SK-N-SH (cell line): Measurements from ENCODE around the gene CTNNA3. TPM values are rescaled to one million over a fixed set of nuclear protein-coding genes. Genes with fewer than 3 reads are reported as not detected.

ENCODE experiments used
- CTCF ChIA-PET: fragments of 300-600, 350-600 bp; formaldehyde crosslinking; extraction: SDS; loops from one replicate; lab custom pipeline; 2021; lab: Yijun Ruan, JAX
- POLR2A ChIA-PET: fragments of 350-600 bp; sonication (Branson Sonifier 250); formaldehyde crosslinking; extraction: SDS; loops from one replicate; lab custom pipeline; 2020; ENCODE audit warnings: antibody characterized with exemption, inconsistent platforms; lab: Yijun Ruan, JAX
- DNase-seq: peaks from one replicate; pipeline ENCODE4 v3.0.0; 2012
- H2AFZ ChIP-seq: fragments of 200-600 bp; sonication (generic); 2 replicates; pipeline ENCODE4 v1.8.1; 2016; ENCODE audit warnings: antibody characterized with exemption, mild to moderate bottlenecking, low read depth
- H3F3A ChIP-seq: fragments of 200-600 bp; sonication (generic); replicated peaks from 2 replicates; pipeline ENCODE3; 2016; ENCODE audit warnings: antibody characterized with exemption, mild to moderate bottlenecking; ENCODE audit not compliant: insufficient read depth
- H3K27ac ChIP-seq, 2 experiments: fragments of 200-500 bp in 1 of 2; fragments of 200-600 bp in 1 of 2; sonication (Bioruptor generic) in 1 of 2; sonication (generic), shearing (Covaris generic) in 1 of 2; 2 replicates each; pipeline versions ENCODE4 v1.5.1 to v1.6.1; 2014 to 2016; ENCODE audit warnings: low read depth in 2 of 2, inconsistent platforms in 1 of 2, low read length in 1 of 2, mild to moderate bottlenecking in 1 of 2, mixed read lengths in 1 of 2
- H3K27me3 ChIP-seq: fragments of 200-600 bp; sonication (generic), shearing (Covaris generic); 2 replicates; pipeline ENCODE4 v1.6.1; 2016; ENCODE audit warnings: mixed run types; ENCODE audit not compliant: insufficient read depth
- H3K36me3 ChIP-seq, 2 experiments: fragments of 200-500 bp in 1 of 2; fragments of 200-600 bp in 1 of 2; sonication (Bioruptor generic) in 1 of 2; sonication (generic) in 1 of 2; replicated peaks in 1 of 2; 2 replicates each; pipeline versions ENCODE3 to v1.5.1; 2014 to 2016; ENCODE audit warnings: low read length in 1 of 2, mild to moderate bottlenecking in 1 of 2; ENCODE audit not compliant: insufficient read depth in 2 of 2, control insufficient read depth in 1 of 2
- H3K4me1 ChIP-seq, 2 experiments: fragments of 200-500 bp in 1 of 2; fragments of 200-600 bp in 1 of 2; sonication (Bioruptor generic) in 1 of 2; sonication (generic), shearing (Covaris generic) in 1 of 2; 2 replicates each; pipeline versions ENCODE4 v1.5.1 to v1.6.1; 2014 to 2016; ENCODE audit warnings: low read depth in 1 of 2, low read length in 1 of 2, mixed run types in 1 of 2; ENCODE audit not compliant: insufficient read depth in 2 of 2, control insufficient read depth in 1 of 2
- H3K4me2 ChIP-seq: fragments of 200-600 bp; sonication (generic), shearing (Covaris generic); 2 replicates; pipeline ENCODE4 v1.6.1; 2017; ENCODE audit warnings: mixed run types
- H3K4me3 ChIP-seq, 2 experiments: fragments of 200-500 bp in 1 of 2; fragments of 200-600 bp in 1 of 2; sonication (Bioruptor generic) in 1 of 2; sonication (generic), shearing (Covaris generic) in 1 of 2; 2 replicates each; pipeline versions ENCODE4 v1.5.1 to v1.8.1; 2014 to 2016; ENCODE audit warnings: low read depth in 2 of 2, inconsistent platforms in 1 of 2, low read length in 1 of 2, mild to moderate bottlenecking in 1 of 2, mixed read lengths in 1 of 2, moderate library complexity in 1 of 2
- H3K79me2 ChIP-seq: fragments of 200-600 bp; sonication (generic); 2 replicates; pipeline ENCODE4 v1.8.1; 2017; ENCODE audit warnings: mild to moderate bottlenecking; ENCODE audit not compliant: insufficient read depth
- H3K9ac ChIP-seq: fragments of 200-600 bp; sonication (generic); 2 replicates; pipeline ENCODE4 v1.6.1; 2017; ENCODE audit warnings: mixed run types
- H3K9me2 ChIP-seq: fragments of 200-600 bp; sonication (generic); 2 replicates; pipeline ENCODE4 v1.6.1; 2017; ENCODE audit warnings: mixed run types
- H3K9me3 ChIP-seq: fragments of 200-600 bp; sonication (generic); 2 replicates; pipeline ENCODE4 v1.6.1; 2017; ENCODE audit warnings: mixed run types, mild to moderate bottlenecking, moderate library complexity
- H4K20me1 ChIP-seq: fragments of 200-600 bp; sonication (generic); 2 replicates; pipeline ENCODE4 v1.6.1; 2017; ENCODE audit warnings: mild to moderate bottlenecking, mixed run types; ENCODE audit not compliant: insufficient read depth
- CHD2 ChIP-seq: fragments of 150-350 bp; IDR thresholded peaks from 2 replicates; pipeline ENCODE4 v1.6.1; 2018; ENCODE audit warnings: low read length; ENCODE audit not compliant: partially characterized antibody
- EP300 ChIP-seq, 2 experiments: IDR thresholded peaks; 2 replicates each; pipeline versions ENCODE4 v1.4.0 to v1.6.1; 2012; ENCODE audit warnings: borderline replicate concordance in 1 of 2, low read depth in 1 of 2, low read length in 1 of 2
- FOXM1 ChIP-seq: IDR thresholded peaks from 2 replicates; pipeline ENCODE4 v1.4.0; 2012; ENCODE audit warnings: low read depth, mild to moderate bottlenecking
- GABPA ChIP-seq: IDR thresholded peaks from 2 replicates; pipeline ENCODE4 v1.4.0; 2012; ENCODE audit warnings: low read depth, mild to moderate bottlenecking
- GATA2 ChIP-seq: sonication (generic); formaldehyde crosslinking; IDR thresholded peaks from 2 replicates; pipeline ENCODE4 v1.5.0; 2020; ENCODE audit warnings: mild to moderate bottlenecking, missing genetic modification reagents
- IRF3 ChIP-seq: fragments of 150-350 bp; IDR thresholded peaks from 2 replicates; pipeline ENCODE4 v1.6.1; 2016; ENCODE audit warnings: mild to moderate bottlenecking, low read depth, low read length
- JUND ChIP-seq: IDR thresholded peaks from 2 replicates; pipeline ENCODE4 v1.4.0; 2012
- NRF1 ChIP-seq: IDR thresholded peaks from 2 replicates; pipeline ENCODE4 v1.6.1; 2012; ENCODE audit warnings: low read depth, mild to moderate bottlenecking, low read length
- RAD21 ChIP-seq: IDR thresholded peaks from 2 replicates; pipeline ENCODE4 v1.6.1; 2012; ENCODE audit warnings: mild to moderate bottlenecking, low read length
- RCOR1 ChIP-seq: fragments of 150-350 bp; IDR thresholded peaks from 2 replicates; pipeline ENCODE4 v1.6.1; 2017; ENCODE audit warnings: antibody characterized with exemption, low read length
- REST ChIP-seq: IDR thresholded peaks from 2 replicates; pipeline ENCODE4 v1.6.1; 2012; ENCODE audit warnings: mild to moderate bottlenecking, low read depth, low read length, moderate library complexity
- RXRA ChIP-seq: IDR thresholded peaks from 2 replicates; pipeline ENCODE4 v1.4.0; 2012; ENCODE audit warnings: low read depth, mild to moderate bottlenecking, borderline replicate concordance
- SIN3A ChIP-seq: IDR thresholded peaks from 2 replicates; pipeline ENCODE4 v1.6.1; 2012; ENCODE audit warnings: low read depth, mild to moderate bottlenecking, low read length, moderate library complexity, borderline replicate concordance
- SMC3 ChIP-seq: IDR thresholded peaks from 2 replicates; pipeline ENCODE4 v1.6.1; 2012; ENCODE audit warnings: low read depth, low read length, improper control_type of control experiment
- TAF1 ChIP-seq: IDR thresholded peaks from 2 replicates; pipeline ENCODE4 v1.6.1; 2012; ENCODE audit warnings: low read depth, mild to moderate bottlenecking, low read length, moderate library complexity, borderline replicate concordance
- TCF12 ChIP-seq: IDR thresholded peaks from 2 replicates; pipeline ENCODE4 v1.4.0; 2012
- TEAD4 ChIP-seq: IDR thresholded peaks from 2 replicates; pipeline ENCODE4 v1.4.0; 2012; ENCODE audit warnings: mild to moderate bottlenecking, borderline replicate concordance; ENCODE audit not compliant: insufficient read depth
- USF2 ChIP-seq: fragments of 150-350 bp; IDR thresholded peaks from 2 replicates; pipeline ENCODE4 v1.6.1; 2017; ENCODE audit warnings: antibody characterized with exemption, low read length, low read depth, borderline replicate concordance
- YY1 ChIP-seq: IDR thresholded peaks from 2 replicates; pipeline ENCODE4 v1.4.0; 2012; ENCODE audit warnings: low read depth, mild to moderate bottlenecking
- WGBS: methylation state at CpG from one replicate; pipeline ENCODE4 v1.1.6; 2017; ENCODE audit warnings: low lambda C conversion rate; 5-methylcytosine and 5-hydroxymethylcytosine counted together
- polyA plus RNA-seq, 3 experiments: library from polyadenylated mRNA; depleted of rRNA; stranded (reverse); fragments of >200 nt; gene quantifications; 2 replicates each; pipeline ENCODE4 v1.2.3, GENCODE V29; 2012

CTNNA3 gene
- polyA plus RNA-seq, 1 of the 3 experiments (the other 2 are of a cell fraction): not detected

GRCh38 chr10:67587771-67588170 is 108.2 kb downstream of the CTNNA3 start:
- ChIA-PET POLR2A (no interaction called here), CTCF (no interaction called here)
- H3K4me1 ChIP-seq: no peaks in the 10 kb centered on the region
- no peaks in the 10 kb centered on the region for H3K36me3 ChIP-seq
- H3K9me3 ChIP-seq: peaks cover 10% of the 10 kb centered on the region; the same call in 1 of the 2 replicates
- H3K4me2 ChIP-seq: no peak overlapping the region
- no peaks in the 10 kb centered on the region for H3K27me3 ChIP-seq
- no peaks in the 10 kb centered on the region for H4K20me1 ChIP-seq
- H3F3A ChIP-seq: no peaks in the 10 kb centered on the region
- H3K4me3 ChIP-seq: no peak overlapping the region
- 1% methylated on average over 2 of the region's 2 CpGs for WGBS
- TF ChIP-seq GATA2 (CRISPR knock-in tag) (no peak), NRF1 (no peak), EP300 (IDR thresholded peaks at IDR 0.05; ENCODE audit: borderline replicate concordance in 1 of 2, low read depth in 1 of 2, low read length in 1 of 2) (no peak), SMC3 (no peak), GABPA (no peak), IRF3 (no peak), REST (no peak), RXRA (no peak), SIN3A (no peak), YY1 (no peak)
- H2AFZ ChIP-seq: no peak overlapping the region
- no peaks in the 10 kb centered on the region for H3K9me2 ChIP-seq
- no peak overlapping the region for H3K9ac ChIP-seq
- no peak overlapping the region for H3K27ac ChIP-seq
- no peaks in the 10 kb centered on the region for H3K79me2 ChIP-seq
- no peak for DNase-seq

- CTCF ChIA-PET: no interaction called here
Observed at GRCh38 chr10:67575532-67575931, 120.5 kb downstream of the CTNNA3 start.

More at GRCh38 chr10:67575532-67575931, 120.5 kb downstream of the CTNNA3 start:
- POLR2A ChIA-PET: no interaction called here
- H4K20me1 ChIP-seq: no peaks in the 10 kb centered on the region
- no peaks in the 10 kb centered on the region for H3K36me3 ChIP-seq
- H3K9ac ChIP-seq: no peak overlapping the region
- H3F3A ChIP-seq: no peaks in the 10 kb centered on the region
- no peaks in the 10 kb centered on the region for H3K9me2 ChIP-seq
- H3K9me3 ChIP-seq: no peaks in the 10 kb centered on the region
- no peak overlapping the region for H3K27ac ChIP-seq
- no peak for TF ChIP-seq TEAD4
- TF ChIP-seq RCOR1: no peak
- no peak for TF ChIP-seq JUND
- no peak for TF ChIP-seq USF2
- TF ChIP-seq TCF12: no peak
- TF ChIP-seq RAD21: no peak
- no peak for TF ChIP-seq RXRA
- TF ChIP-seq CHD2: no peak
- no peak for TF ChIP-seq TAF1
- TF ChIP-seq YY1: no peak
- no peak for TF ChIP-seq FOXM1
- no peak for TF ChIP-seq NRF1
- no peak overlapping the region for H2AFZ ChIP-seq
- no peaks in the 10 kb centered on the region for H3K27me3 ChIP-seq
- H3K4me1 ChIP-seq: no peaks in the 10 kb centered on the region
- H3K4me2 ChIP-seq: no peak overlapping the region
- H3K4me3 ChIP-seq: no peak overlapping the region
- no peak for DNase-seq
- WGBS: 2% methylated on average over 1 of the region's 1 CpG
- H3K79me2 ChIP-seq: no peaks in the 10 kb centered on the region
